Measurements from ENCODE around the gene GRK5. TPM values are rescaled to one million over a fixed set of nuclear protein-coding genes. Genes with fewer than 3 reads are reported as not detected.

The GRK5 gene
- total RNA-seq, 1 experiment from 2014 or later, result 2.3 TPM

DNA sequence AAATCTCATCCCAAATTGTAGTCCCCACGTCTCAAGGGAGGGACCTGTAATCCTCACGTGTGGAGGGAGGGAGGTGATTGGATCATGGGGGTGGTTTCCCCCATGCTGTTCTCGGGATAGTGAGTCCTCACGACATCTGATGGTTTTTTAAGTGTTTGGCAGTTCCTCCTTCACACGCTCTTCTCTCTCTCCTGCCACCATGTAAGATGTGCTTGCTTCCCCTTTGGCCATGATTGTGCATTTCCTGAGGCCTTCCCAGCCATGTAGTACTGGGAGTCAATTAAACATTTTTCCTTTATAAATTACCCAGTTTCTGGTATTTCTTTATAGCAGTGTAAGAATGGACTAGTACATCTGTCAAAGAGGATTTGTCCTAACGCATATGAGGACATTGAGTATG lies 275.6 kb downstream of the GRK5 start:
- ATAC-seq, result no peak
- TF ChIP-seq, protein P1, sequence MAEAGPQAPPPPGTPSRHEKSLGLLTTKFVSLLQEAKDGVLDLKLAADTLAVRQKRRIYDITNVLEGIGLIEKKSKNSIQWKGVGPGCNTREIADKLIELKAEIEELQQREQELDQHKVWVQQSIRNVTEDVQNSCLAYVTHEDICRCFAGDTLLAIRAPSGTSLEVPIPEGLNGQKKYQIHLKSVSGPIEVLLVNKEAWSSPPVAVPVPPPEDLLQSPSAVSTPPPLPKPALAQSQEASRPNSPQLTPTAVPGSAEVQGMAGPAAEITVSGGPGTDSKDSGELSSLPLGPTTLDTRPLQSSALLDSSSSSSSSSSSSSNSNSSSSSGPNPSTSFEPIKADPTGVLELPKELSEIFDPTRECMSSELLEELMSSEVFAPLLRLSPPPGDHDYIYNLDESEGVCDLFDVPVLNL (CRISPR knock-in tag; IDR thresholded peaks at IDR 0.05; ENCODE audit: borderline replicate concordance, low read depth), result no peak
- TF ChIP-seq NR3C1 (CRISPR knock-in tag; conservative IDR thresholded peaks at IDR 0.05; ENCODE audit: low read depth) (no peak), NR1H2 (CRISPR knock-in tag; IDR thresholded peaks at IDR 0.05) (no peak), NFE2L1 (CRISPR knock-in tag; IDR thresholded peaks at IDR 0.05) (no peak), ZNF423 (CRISPR knock-in tag; IDR thresholded peaks at IDR 0.05) (no peak), USF2 (CRISPR knock-in tag; IDR thresholded peaks at IDR 0.05) (no peak), SMAD4 (CRISPR knock-in tag; IDR thresholded peaks at IDR 0.05) (no peak), ERG (CRISPR knock-in tag; IDR thresholded peaks at IDR 0.05) (no peak), SMAD3 (CRISPR knock-in tag; IDR thresholded peaks at IDR 0.05; ENCODE audit: borderline replicate concordance) (no peak)
- TF ChIP-seq, protein P2, sequence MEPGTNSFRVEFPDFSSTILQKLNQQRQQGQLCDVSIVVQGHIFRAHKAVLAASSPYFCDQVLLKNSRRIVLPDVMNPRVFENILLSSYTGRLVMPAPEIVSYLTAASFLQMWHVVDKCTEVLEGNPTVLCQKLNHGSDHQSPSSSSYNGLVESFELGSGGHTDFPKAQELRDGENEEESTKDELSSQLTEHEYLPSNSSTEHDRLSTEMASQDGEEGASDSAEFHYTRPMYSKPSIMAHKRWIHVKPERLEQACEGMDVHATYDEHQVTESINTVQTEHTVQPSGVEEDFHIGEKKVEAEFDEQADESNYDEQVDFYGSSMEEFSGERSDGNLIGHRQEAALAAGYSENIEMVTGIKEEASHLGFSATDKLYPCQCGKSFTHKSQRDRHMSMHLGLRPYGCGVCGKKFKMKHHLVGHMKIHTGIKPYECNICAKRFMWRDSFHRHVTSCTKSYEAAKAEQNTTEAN (CRISPR knock-in tag; IDR thresholded peaks at IDR 0.05), result no peak
- TF ChIP-seq, protein P3, sequence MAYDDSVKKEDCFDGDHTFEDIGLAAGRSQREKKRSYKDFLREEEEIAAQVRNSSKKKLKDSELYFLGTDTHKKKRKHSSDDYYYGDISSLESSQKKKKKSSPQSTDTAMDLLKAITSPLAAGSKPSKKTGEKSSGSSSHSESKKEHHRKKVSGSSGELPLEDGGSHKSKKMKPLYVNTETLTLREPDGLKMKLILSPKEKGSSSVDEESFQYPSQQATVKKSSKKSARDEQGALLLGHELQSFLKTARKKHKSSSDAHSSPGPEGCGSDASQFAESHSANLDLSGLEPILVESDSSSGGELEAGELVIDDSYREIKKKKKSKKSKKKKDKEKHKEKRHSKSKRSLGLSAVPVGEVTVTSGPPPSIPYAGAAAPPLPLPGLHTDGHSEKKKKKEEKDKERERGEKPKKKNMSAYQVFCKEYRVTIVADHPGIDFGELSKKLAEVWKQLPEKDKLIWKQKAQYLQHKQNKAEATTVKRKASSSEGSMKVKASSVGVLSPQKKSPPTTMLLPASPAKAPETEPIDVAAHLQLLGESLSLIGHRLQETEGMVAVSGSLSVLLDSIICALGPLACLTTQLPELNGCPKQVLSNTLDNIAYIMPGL (CRISPR knock-in tag; IDR thresholded peaks at IDR 0.05), result no peak
- TF ChIP-seq, protein P4, sequence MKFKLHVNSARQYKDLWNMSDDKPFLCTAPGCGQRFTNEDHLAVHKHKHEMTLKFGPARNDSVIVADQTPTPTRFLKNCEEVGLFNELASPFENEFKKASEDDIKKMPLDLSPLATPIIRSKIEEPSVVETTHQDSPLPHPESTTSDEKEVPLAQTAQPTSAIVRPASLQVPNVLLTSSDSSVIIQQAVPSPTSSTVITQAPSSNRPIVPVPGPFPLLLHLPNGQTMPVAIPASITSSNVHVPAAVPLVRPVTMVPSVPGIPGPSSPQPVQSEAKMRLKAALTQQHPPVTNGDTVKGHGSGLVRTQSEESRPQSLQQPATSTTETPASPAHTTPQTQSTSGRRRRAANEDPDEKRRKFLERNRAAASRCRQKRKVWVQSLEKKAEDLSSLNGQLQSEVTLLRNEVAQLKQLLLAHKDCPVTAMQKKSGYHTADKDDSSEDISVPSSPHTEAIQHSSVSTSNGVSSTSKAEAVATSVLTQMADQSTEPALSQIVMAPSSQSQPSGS (CRISPR knock-in tag; IDR thresholded peaks at IDR 0.05; ENCODE audit: borderline replicate concordance, low read depth), result no peak
- TF ChIP-seq, protein P5, sequence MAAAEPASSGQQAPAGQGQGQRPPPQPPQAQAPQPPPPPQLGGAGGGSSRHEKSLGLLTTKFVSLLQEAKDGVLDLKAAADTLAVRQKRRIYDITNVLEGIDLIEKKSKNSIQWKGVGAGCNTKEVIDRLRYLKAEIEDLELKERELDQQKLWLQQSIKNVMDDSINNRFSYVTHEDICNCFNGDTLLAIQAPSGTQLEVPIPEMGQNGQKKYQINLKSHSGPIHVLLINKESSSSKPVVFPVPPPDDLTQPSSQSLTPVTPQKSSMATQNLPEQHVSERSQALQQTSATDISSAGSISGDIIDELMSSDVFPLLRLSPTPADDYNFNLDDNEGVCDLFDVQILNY (CRISPR knock-in tag; IDR thresholded peaks at IDR 0.05), result no peak
- no peaks in the 10 kb centered on the region for H3K9me3 Mint-ChIP-seq
- ChIA-PET POLR2A (no interaction called here), CTCF (no interaction called here)
- H3K27me3 Mint-ChIP-seq (ENCODE audit: low read depth), result peaks cover 56% of the 10 kb centered on the region
- H3K4me3 Mint-ChIP-seq, result no peak overlapping the region
- H3K4me1 Mint-ChIP-seq, result peaks cover 11% of the 10 kb centered on the region; the same call in 1 of the 2 replicates
- no peak overlapping the region for H3K27ac Mint-ChIP-seq
- DNase-seq (ENCODE audit: low spot score), result no peak
- no peaks in the 10 kb centered on the region for H3K36me3 Mint-ChIP-seq

DNA sequence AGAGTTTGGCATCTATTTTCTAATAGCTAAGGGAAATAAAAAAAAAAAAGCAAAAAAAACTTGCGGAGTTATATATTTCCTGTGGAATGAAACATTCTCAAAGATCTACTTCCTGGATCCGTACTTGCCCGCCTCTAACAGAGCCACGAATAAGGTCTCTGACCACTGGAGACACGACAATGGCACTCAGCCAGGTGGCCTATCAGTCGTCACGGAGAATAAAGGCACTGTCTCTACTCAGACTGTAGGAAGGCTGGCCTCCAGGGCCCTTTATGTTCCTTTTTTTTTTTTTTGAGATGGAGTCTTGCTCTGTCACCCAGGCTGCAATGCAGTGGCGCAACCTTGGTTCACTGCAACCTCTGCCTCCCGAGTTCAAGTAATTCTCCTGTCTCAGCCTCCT lies 276.5 kb downstream of the GRK5 start:
- Mint-ChIP-seq H3K4me1 (peaks cover 10% of the 10 kb centered on the region; the same call in 1 of the 2 replicates), H3K27me3 (ENCODE audit: low read depth) (peaks cover 47% of the 10 kb centered on the region), H3K9me3 (no peaks in the 10 kb centered on the region), H3K27ac (no peak overlapping the region), H3K4me3 (no peak overlapping the region), H3K36me3 (no peaks in the 10 kb centered on the region)
- CTCF ChIA-PET, result no interaction called here
- no peak for DNase-seq (ENCODE audit: low spot score)
- TF ChIP-seq, protein P4 (CRISPR knock-in tag; IDR thresholded peaks at IDR 0.05; ENCODE audit: borderline replicate concordance, low read depth), result no peak
- TF ChIP-seq, protein P3 (CRISPR knock-in tag; IDR thresholded peaks at IDR 0.05), result no peak
- TF ChIP-seq KAT7 (CRISPR knock-in tag; IDR thresholded peaks at IDR 0.05; ENCODE audit: borderline replicate concordance), result no peak
- TF ChIP-seq OVOL2 (CRISPR knock-in tag; IDR thresholded peaks at IDR 0.05; ENCODE audit: borderline replicate concordance), result no peak
- no peak for TF ChIP-seq RELA (CRISPR knock-in tag; IDR thresholded peaks at IDR 0.05; ENCODE audit: borderline replicate concordance)
- no peak for TF ChIP-seq NFE2L1 (CRISPR knock-in tag; IDR thresholded peaks at IDR 0.05)
- TF ChIP-seq, protein P6, sequence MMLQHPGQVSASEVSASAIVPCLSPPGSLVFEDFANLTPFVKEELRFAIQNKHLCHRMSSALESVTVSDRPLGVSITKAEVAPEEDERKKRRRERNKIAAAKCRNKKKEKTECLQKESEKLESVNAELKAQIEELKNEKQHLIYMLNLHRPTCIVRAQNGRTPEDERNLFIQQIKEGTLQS (CRISPR knock-in tag; conservative IDR thresholded peaks at IDR 0.05), result no peak
- ATAC-seq, result no peak
- POLR2A ChIA-PET, result no interaction called here
